ENCODE measurements around the gene HECW1.
"Not testable (repeated sequence)": the region's sequence is repeated elsewhere in the genome, so short reads cannot be mapped to it uniquely, and the experiment has no call there.

The HECW1 gene

GRCh38 chr7:43071604-43072003, 40.8 kb upstream of the HECW1 start (continued):
- TF ChIP-seq ARNTL (CRISPR knock-in tag; IDR thresholded peaks at IDR 0.05; ENCODE audit: borderline replicate concordance, low read depth): no peak

GRCh38 chr7:43072530-43072929, 39.9 kb upstream of the HECW1 start:
- ATAC-seq: no peak
- TF ChIP-seq PATZ1 (CRISPR knock-in tag; IDR thresholded peaks at IDR 0.05; ENCODE audit: borderline replicate concordance): no peak
- no peak for TF ChIP-seq ZNF8 (CRISPR knock-in tag; IDR thresholded peaks at IDR 0.05)
- no peak for TF ChIP-seq CSDC2 (CRISPR knock-in tag; IDR thresholded peaks at IDR 0.05)
- no peak for TF ChIP-seq ZFP3 (CRISPR knock-in tag; IDR thresholded peaks at IDR 0.05)
- TF ChIP-seq SNAI2 (CRISPR knock-in tag; IDR thresholded peaks at IDR 0.05): no peak
- TF ChIP-seq ZNF70 (CRISPR knock-in tag; IDR thresholded peaks at IDR 0.05): no peak
- no peak for TF ChIP-seq POU6F1 (CRISPR knock-in tag; IDR thresholded peaks at IDR 0.05; ENCODE audit: borderline replicate concordance, low read depth)
- TF ChIP-seq TOX (CRISPR knock-in tag; IDR thresholded peaks at IDR 0.05; ENCODE audit: borderline replicate concordance): no peak

- ATAC-seq: not testable (repeated sequence)
These were observed 38.6 kb upstream of the HECW1 start for GRCh38 chr7:43073811-43074210.

GRCh38 chr7:43076189-43076605, 36.2 kb upstream of the HECW1 start:
- ATAC-seq: no peak
- TF ChIP-seq CSDC2 (CRISPR knock-in tag; IDR thresholded peaks at IDR 0.05) (no peak), TSHZ2 (CRISPR knock-in tag; IDR thresholded peaks at IDR 0.05) (no peak), ZNF8 (CRISPR knock-in tag; IDR thresholded peaks at IDR 0.05) (no peak), ESRRG (CRISPR knock-in tag; IDR thresholded peaks at IDR 0.05) (no peak), GLIS3 (CRISPR knock-in tag; IDR thresholded peaks at IDR 0.05) (no peak), BACH2 (CRISPR knock-in tag; IDR thresholded peaks at IDR 0.05; ENCODE audit: borderline replicate concordance) (no peak)

GRCh38 chr7:43076606-43077005, 35.8 kb upstream of the HECW1 start:
- TF ChIP-seq TOX (CRISPR knock-in tag; IDR thresholded peaks at IDR 0.05; ENCODE audit: borderline replicate concordance): no peak
- TF ChIP-seq SNAI2 (CRISPR knock-in tag; IDR thresholded peaks at IDR 0.05): no peak
- TF ChIP-seq ZNF8 (CRISPR knock-in tag; IDR thresholded peaks at IDR 0.05): no peak
- TF ChIP-seq CREB5 (CRISPR knock-in tag; IDR thresholded peaks at IDR 0.05; ENCODE audit: low read depth): no peak
- no peak for TF ChIP-seq TCF4 (CRISPR knock-in tag; IDR thresholded peaks at IDR 0.05; ENCODE audit: borderline replicate concordance)
- no peak for TF ChIP-seq ISL1 (CRISPR knock-in tag; IDR thresholded peaks at IDR 0.05)
- TF ChIP-seq BACH2 (CRISPR knock-in tag; IDR thresholded peaks at IDR 0.05; ENCODE audit: borderline replicate concordance): no peak
- TF ChIP-seq ZFP30 (CRISPR knock-in tag; IDR thresholded peaks at IDR 0.05): no peak
- no peak for TF ChIP-seq ZNF70 (CRISPR knock-in tag; IDR thresholded peaks at IDR 0.05)
- TF ChIP-seq TSHZ2 (CRISPR knock-in tag; IDR thresholded peaks at IDR 0.05): no peak
- TF ChIP-seq RARB (CRISPR knock-in tag; IDR thresholded peaks at IDR 0.05): no peak
- TF ChIP-seq ARNTL (CRISPR knock-in tag; IDR thresholded peaks at IDR 0.05; ENCODE audit: borderline replicate concordance, low read depth): no peak
- no peak for TF ChIP-seq CSDC2 (CRISPR knock-in tag; IDR thresholded peaks at IDR 0.05)
- no peak for TF ChIP-seq POU6F1 (CRISPR knock-in tag; IDR thresholded peaks at IDR 0.05; ENCODE audit: borderline replicate concordance, low read depth)

More at GRCh38 chr7:43076606-43077005, 35.8 kb upstream of the HECW1 start:
- ATAC-seq: no peak

Measured in SK-N-SH treated with all-trans-retinoic acid at 6 μM for 48 hours (cell line).